GM19025 (cell line): ENCODE data around the gene TRIP6.
"Not testable (repeated sequence)": the region's sequence is repeated elsewhere in the genome, so short reads cannot be mapped to it uniquely, and the experiment has no call there.

Experiments used
- ATAC-seq: cut with Tn5 transposase; IDR thresholded peaks from one replicate; pipeline ENCODE4 v1.9.1; 2021; ENCODE audit warnings: mild to moderate bottlenecking, low read depth, moderate library complexity; ENCODE audit not compliant: unreplicated experiment

TRIP6 gene

DNA sequence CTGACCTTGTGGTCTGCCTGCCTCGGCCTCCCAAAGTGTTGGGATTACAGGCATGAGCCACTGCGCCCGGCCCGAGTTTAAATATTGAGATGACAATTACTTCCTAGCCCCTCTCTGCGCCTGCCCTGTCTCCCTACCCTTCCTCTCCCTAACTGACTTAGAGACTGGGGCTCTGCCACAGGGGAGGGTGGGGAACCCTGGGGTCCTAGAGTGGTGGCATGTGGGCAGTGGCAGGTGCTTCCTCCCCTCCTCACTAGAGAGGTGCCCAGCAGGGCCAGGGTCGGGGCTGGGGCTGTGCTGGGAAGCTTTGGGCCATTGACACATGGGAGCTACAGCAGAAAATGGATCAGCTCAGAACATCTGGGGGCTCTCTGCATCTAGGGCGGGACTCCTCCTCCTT, 35.5 kb downstream of the TRIP6 start:
- no peak for ATAC-seq

GRCh38 chr7:100908512-100908911, 41.3 kb downstream of the TRIP6 start:
- ATAC-seq: no peak

GRCh38 chr7:100910443-100910842, 43.3 kb downstream of the TRIP6 start:
- ATAC-seq: not testable (repeated sequence)

DNA sequence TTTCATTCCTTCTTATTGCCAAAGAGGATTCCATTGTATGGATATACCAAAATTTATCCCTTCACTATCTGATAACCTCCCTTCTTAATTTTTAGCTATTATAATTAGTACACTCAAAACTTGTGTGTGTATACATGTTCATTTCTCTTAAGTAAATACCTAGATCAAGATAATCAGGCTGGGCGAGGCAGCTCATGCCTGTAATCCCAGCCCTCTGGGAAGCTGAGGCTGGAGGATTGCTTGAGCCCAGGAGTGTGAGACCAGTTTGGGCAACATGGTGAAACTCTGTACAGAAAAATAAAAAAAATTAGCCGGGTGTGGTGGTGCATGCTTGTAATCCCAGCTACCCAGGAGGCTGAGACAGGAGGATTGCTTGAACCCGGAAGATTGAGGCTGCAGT, 44.3 kb downstream of the TRIP6 start:
- ATAC-seq: no peak

DNA sequence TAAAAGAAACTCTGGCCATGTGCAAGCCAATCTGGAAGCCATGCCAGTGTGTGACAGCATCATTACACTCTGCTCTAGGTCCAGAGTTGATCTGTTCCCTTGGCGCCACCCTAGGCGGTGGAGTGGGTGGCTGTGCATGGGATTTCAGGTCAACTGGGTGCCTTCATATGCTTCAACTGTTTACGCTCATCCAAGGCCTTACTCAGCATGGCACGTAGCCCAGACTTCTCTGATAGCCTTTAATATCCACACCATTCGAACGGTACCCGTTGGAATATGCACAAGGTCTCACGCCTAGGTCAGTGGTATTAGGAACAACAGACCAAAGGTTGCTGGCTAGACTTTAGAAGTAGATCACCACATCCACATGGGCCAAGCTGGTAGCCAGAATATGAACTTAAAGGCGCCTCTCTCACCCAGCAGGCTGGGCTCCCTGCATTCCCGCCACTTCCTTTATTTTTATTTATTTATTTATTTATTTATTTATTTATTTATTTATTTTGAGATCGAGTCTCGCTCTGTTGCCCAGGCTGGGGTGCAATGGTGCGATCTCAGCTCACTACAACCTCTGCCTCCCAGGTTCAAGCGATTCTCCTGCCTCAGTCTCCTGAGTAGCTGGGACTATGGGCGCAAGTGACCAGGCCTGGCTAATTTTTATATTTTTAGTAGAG, 47.2 kb downstream of the TRIP6 start:
- ATAC-seq: no peak

GRCh38 chr7:100914879-100915447, 47.8 kb downstream of the TRIP6 start:
- no peak for ATAC-seq

DNA sequence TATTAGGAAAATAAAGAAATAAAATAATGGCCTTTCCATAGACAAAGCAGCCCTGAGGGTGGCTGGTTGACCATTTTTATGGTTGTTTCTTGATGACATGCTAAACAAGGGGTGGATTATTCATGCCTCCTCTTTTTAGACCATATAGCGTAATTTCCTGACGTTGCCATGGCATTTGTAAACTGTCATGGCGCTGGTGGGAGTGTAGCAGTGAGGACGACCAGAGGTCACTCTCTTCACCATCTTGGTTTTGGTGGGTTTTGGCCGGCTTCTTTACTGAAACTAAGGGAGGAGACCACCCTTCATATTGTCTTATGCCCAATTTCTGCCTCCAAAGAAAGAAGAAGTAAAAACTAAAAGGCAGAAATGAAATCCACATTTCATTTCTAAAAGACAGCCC, 52.1 kb downstream of the TRIP6 start:
- not testable (repeated sequence) for ATAC-seq

- ATAC-seq: not testable (repeated sequence)
Observed at GRCh38 chr7:100919779-100920437, 52.7 kb downstream of the TRIP6 start.

- ATAC-seq: no peak
Observed at GRCh38 chr7:100921039-100921438, 53.9 kb downstream of the TRIP6 start.
